ENCODE measurements around the gene AGFG2. TPM values are rescaled to one million over a fixed set of nuclear protein-coding genes. Genes with fewer than 3 reads are reported as not detected.
A peak's percentile ranks its signal among the peaks of the same experiment; 100 is the strongest.

The AGFG2 gene
- total RNA-seq (2021; ENCODE audit: unreplicated experiment): 42.5 TPM
- 20.1 TPM for polyA plus RNA-seq (2012; ENCODE audit: insufficient read length)
- Bru-seq, nascent RNA: percentile 62 among the genes with signal in this experiment
- percentile 68 among the genes with signal in this experiment for BruChase-seq, experiment 1, labeled RNA remaining after a 2-hour chase
- percentile 74 among the genes with signal in this experiment for BruChase-seq, experiment 2, labeled RNA remaining after a 6-hour chase
- long read RNA-seq, full-length matches to known transcripts: 21 of 44 reads
- long read RNA-seq, partial matches to known transcripts: 14 of 44 reads
- long read RNA-seq, other reads (novel, unspliced or antisense): 9 of 44 reads

- no peak for TF ChIP-seq REST (IDR thresholded peaks at IDR 0.05; ENCODE audit: insufficient read depth in 1 of 2, low read depth in 2 of 2, low read length in 1 of 2)
- TF ChIP-seq TCF7L2 (IDR thresholded peaks at IDR 0.05; ENCODE audit: low read depth, low read length): peak; percentile 98
- peak; percentile 100 for TF ChIP-seq SIN3A (IDR thresholded peaks at IDR 0.05; ENCODE audit: borderline replicate concordance, insufficient read depth, low read depth, low read length)
- no peak for TF ChIP-seq POLR2AphosphoS5 (IDR thresholded peaks at IDR 0.05; ENCODE audit: low read depth, low read length)
- Histone ChIP-seq H3K4me1 (ENCODE audit: control insufficient read depth, insufficient read depth, low read length) (peaks cover 20% of the 10 kb centered on the region), H3K27ac (ENCODE audit: low read length) (peak within 1 kb of the TSS; percentile 72), H3K4me3 (ENCODE audit: low read depth in 2 of 2, low read length in 2 of 2) (peak within 1 kb of the TSS; percentile 70 to 71), H3K9me3 (ENCODE audit: control insufficient read depth, insufficient read depth, low read depth, low read length) (no peaks in the 10 kb centered on the region), H3K27me3 (ENCODE audit: control insufficient read depth, insufficient read depth, low read length) (no peaks in the 10 kb centered on the region), H3K36me3 (ENCODE audit: control insufficient read depth, insufficient read depth, low read length) (no peaks in the 10 kb centered on the region)
- BruUV-seq (replicated peaks): no TSS peak
- in situ Hi-C loops (cut with HindIII; ENCODE audit: low pct_unique_long_range_greater_than_20kb, low sequenced_read_pairs) (no loop called here), intact Hi-C loops (cut with micrococcal nuclease; ENCODE audit: unreplicated experiment) (no loop called here)
- CTCF ChIA-PET: interaction anchor here (0.5 to 1.6 kb wide), 2 partner anchors 21 to 153 kb away, joined by 3 to 5 read pairs; no protein-coding TSS in a partner anchor
- peak; percentile 99 for ATAC-seq
- POLR2A ChIA-PET: interaction anchor here (0.5 to 0.7 kb wide), 3 partner anchors 18 to 89 kb away, joined by 3 to 10 read pairs (median 3); no protein-coding TSS in a partner anchor
- DNase-seq (ENCODE audit: low read depth, low spot score): peak; percentile 99
These were observed at the start of gene AGFG2 for GRCh38 chr7:100538654-100539435. Gene AGFG2 (plus strand): TSS chr7:100539203. CDS start chr7:100539347, 144 bp downstream.

- BruUV-seq (replicated peaks): no TSS peak
- Histone ChIP-seq H3K27ac (ENCODE audit: low read length) (no peak overlapping the region), H3K4me1 (ENCODE audit: control insufficient read depth, insufficient read depth, low read length) (peaks cover 17% of the 10 kb centered on the region), H3K27me3 (ENCODE audit: control insufficient read depth, insufficient read depth, low read length) (no peaks in the 10 kb centered on the region), H3K36me3 (ENCODE audit: control insufficient read depth, insufficient read depth, low read length) (no peaks in the 10 kb centered on the region), H3K9me3 (ENCODE audit: control insufficient read depth, insufficient read depth, low read depth, low read length) (no peaks in the 10 kb centered on the region), H3K4me3 (ENCODE audit: low read depth in 2 of 2, low read length in 2 of 2) (no peak overlapping the region)
- TF ChIP-seq TCF7L2 (IDR thresholded peaks at IDR 0.05; ENCODE audit: low read depth, low read length) (no peak), POLR2AphosphoS5 (IDR thresholded peaks at IDR 0.05; ENCODE audit: low read depth, low read length) (no peak), REST (IDR thresholded peaks at IDR 0.05; ENCODE audit: insufficient read depth in 1 of 2, low read depth in 2 of 2, low read length in 1 of 2) (no peak), SIN3A (IDR thresholded peaks at IDR 0.05; ENCODE audit: borderline replicate concordance, insufficient read depth, low read depth, low read length) (no peak), CTCF (IDR thresholded peaks at IDR 0.05) (no peak)
- DNase-seq (ENCODE audit: low read depth, low spot score) (no peak), ATAC-seq (peak; percentile 63)
- in situ Hi-C loops (cut with HindIII; ENCODE audit: low pct_unique_long_range_greater_than_20kb, low sequenced_read_pairs) (no loop called here), intact Hi-C loops (cut with micrococcal nuclease; ENCODE audit: unreplicated experiment) (no loop called here)
- POLR2A ChIA-PET: interaction anchor here (0.6 kb wide), 1 partner anchor 34 kb away, joined by 3 read pairs; no protein-coding TSS in a partner anchor
- CTCF ChIA-PET: no interaction called here
These were observed 49.2 kb upstream of the AGFG2 start for GRCh38 chr7:100489824-100490223.

Measured in Panc1 (cell line).